HT-29 (cell line): ENCODE results near the gene DYNLT3. TPM values are rescaled to one million over a fixed set of nuclear protein-coding genes. Genes with fewer than 3 reads are reported as not detected.

ENCODE experiments used
- DNase-seq: peaks from one replicate; pipeline ENCODE4 v3.0.0-alpha.2; 2015; ENCODE audit warnings: low spot score
- total RNA-seq: library from RNA; depleted of rRNA; stranded (reverse); fragments of >200 nt; shearing (Covaris generic); gene quantifications from 2 replicates; pipeline ENCODE4 v1.2.3, GENCODE V29; 2014; rRNA removed

Gene DYNLT3, protein sequence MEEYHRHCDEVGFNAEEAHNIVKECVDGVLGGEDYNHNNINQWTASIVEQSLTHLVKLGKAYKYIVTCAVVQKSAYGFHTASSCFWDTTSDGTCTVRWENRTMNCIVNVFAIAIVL
- 20.1 and 23.9 TPM in 2 replicates for total RNA-seq

DNA sequence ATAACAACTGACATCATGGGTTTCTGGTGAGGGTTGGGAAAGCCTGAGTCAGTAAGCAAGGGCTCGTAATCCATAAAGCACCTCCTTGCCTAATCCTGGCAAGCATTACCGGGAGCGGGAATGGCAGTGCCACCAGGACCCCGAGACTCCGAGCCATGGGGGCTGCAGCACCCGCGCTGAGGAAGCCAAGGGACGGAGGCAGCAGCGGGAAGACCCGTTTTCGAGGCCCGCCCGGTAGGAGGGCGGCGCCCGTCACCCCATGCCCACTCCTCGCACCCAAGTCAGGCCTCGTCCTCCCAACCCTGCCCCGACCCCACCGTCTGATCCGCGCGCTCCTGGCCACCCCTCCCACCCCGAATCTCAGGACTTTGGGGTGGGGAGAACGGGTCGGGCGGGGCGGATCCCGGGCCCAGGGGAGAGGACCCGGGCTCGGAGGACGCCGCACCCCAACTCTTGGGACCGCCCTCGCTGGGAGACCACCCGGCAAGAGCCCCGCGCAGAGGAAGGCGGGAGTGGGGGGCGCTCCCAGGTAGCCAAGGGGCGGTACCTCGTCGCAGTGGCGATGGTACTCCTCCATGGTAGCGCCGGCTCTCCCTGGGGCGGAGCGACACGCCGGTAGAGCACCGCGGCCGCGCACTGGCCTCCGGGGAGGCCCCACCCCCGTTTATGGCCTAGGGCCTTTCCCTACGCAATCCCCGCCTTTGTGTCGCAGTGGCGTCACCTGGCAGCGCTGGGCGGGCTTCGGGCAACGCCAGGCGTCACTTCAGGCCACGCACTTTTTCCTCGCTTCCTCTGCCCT lies at the start of gene DYNLT3:
Gene DYNLT3 (minus strand): TSS at position 638 of the 799 bp plus-strand sequence. CDS start 61 bp downstream, at position 577.
- DNase-seq = peak; percentile 71

- DNase-seq = no peak
Observed at GRCh38 chrX:37896511-37896890, 49.1 kb upstream of the DYNLT3 start.

DNA sequence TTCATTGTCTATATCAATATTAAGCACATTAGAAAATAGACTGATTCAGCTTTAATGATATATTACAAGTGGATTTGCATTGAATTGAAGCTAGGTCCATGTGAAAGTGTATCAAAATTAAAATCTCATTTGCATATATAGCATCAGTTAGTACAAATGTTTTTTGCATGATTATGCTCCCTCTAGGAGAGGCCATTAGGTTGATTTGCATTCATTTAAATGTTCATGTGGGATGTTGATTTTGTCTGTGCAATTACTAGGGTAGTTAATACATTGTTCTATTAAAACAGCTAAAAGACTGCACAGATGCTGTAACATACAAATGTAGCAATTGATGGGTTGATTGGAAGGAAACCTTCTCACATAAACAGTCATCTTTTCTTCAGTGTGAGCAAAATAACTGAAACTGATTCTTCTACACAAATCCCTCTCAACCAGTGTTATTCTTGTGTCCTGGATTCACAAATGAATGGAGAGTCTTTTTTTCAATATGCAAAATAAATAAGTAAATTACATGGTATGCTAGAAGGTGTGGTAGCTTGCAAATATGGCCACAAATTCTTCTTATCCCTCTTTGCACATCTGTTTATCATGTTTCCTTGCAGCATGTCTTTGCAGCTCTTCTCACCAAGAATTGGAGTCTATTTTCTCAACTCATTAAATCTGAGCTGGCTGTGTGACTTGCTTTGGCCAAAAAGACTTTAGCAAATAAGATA lies 48.6 kb upstream of the DYNLT3 start:
- DNase-seq = no peak

- DNase-seq = no peak
Observed at GRCh38 chrX:37894725-37895124, 47.4 kb upstream of the DYNLT3 start.

GRCh38 chrX:37888010-37888409 lies 40.6 kb upstream of the DYNLT3 start:
- DNase-seq = no peak

DNA sequence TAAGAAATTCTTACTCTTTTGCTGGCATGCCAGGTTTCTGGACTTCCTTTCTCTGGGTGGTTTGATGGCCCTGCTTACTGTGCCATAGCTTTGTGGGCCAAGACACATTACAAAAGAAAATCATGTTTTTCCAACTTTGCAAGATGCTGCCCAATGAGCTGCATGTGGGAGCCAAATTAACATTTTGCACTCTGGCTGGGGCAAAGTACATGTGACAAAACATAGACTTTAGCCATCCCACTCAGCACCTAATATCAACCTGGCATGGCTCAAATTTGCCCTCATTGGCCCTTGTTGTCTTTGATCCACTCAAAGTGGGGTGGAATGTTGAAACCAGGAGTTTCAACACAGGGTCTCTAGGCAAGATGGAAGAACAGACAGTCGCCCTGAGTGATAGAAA lies 40.0 kb upstream of the DYNLT3 start:
- DNase-seq = no peak

DNA sequence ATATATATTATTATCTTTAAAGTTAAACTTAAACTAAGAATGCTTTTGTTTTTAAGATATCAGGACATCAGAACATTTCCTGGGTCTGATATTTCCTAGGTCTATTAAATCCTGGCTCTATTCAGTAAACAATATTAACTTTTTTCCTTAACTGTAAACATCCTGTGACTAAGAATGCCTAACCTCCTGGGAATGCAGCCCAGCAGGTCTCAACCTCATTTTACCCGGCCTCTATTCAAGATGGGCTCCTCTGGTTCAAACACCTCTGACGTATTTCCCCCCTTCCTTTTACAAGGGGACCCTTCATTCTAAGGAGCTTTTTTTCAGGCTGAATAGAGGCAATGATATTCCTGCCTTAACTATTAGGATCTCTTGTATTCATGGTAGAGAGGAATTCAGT lies 35.8 kb upstream of the DYNLT3 start:
- DNase-seq = peak; percentile 50

DNA sequence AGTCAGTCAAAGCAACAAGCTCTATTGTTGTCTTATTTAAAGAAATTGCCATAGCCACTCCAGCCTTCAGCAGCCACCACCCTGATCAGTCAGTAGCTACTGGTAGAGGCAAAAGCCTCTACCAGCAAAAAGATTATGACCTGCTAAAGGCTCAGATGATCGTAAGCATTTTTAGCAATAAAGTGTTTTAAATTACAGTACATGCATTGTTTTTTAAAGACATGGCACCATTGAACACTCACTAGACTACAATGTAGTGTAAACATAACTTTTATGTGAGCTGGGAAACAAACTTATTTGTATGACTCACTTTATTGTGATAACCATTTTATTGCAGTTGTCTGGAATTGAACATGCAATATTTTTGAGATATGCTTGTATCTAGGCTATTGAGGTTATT lies 32.3 kb upstream of the DYNLT3 start:
- DNase-seq = no peak

DNA sequence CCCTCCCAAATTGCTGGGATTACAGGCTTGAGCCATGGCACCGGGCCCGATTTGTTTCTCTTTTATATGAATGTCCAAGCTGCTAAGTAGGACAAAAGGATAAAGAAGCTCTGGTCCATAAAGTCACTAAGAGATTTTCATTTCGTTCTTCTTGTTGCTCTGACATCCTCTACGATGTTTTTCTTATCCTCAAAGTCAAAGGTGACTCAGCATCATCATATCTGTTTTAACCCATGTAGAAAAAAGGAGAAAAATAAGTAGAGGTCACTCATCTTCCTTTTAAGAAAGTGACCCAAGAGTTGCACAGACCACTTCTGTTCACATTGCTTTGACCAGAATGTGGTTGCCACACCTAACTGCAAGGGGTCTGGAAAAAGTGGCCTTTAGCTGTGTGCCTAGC lies 29.3 kb upstream of the DYNLT3 start:
- no peak for DNase-seq

DNA sequence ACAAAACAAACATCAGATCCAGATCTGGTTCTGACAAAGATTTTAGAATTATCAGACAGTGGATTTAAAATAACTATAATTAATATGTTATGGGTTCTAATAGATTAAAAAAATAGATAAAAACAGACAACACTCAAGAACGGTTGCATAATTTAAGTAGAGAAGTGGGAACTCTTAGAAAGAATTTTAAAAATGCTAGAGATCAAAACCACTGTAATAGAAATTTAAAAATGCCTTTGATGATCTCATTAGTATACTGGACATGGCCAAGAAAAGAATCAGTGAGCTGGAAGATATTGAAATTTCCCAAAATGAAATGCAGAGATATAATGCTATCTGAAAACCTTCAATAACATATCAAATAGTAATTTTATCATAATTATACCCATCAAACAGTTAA lies 28.3 kb upstream of the DYNLT3 start:
- DNase-seq = no peak

DNA sequence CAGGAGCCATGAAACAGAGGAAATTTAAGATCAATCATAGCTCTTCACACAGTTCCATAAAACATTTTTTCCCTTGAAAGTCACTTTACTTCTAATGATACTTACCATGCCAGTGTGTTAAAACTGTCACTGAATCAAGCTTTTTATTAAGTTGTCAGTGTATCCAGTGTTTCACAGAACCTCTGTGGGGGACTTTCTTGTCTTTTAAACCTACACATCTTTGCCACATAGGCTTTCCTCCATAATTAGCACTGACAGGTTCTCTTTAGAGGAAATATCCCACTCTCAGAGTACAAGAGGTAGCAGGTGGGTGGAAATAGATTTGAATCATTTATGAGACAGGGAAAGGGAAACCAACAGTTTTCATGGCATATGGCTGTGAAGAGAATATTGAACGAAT lies 25.8 kb upstream of the DYNLT3 start:
- no peak for DNase-seq

DNA sequence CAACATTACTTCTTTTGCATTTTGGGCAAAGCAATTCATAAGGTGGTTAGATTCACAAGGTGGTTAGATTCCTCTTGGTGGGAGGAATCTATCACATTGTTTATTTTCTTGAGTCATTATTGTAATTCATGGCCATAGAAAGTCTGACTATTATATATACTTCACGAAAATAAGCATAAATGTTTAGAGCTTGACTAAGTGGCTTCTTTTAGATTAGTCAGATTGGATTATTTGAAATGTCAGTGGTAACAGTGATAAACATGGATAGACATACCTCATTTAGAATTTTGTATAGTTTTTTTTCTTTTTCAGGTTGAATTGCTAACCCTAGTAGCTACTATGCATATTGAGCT lies 24.9 kb upstream of the DYNLT3 start:
- no peak for DNase-seq

DNA sequence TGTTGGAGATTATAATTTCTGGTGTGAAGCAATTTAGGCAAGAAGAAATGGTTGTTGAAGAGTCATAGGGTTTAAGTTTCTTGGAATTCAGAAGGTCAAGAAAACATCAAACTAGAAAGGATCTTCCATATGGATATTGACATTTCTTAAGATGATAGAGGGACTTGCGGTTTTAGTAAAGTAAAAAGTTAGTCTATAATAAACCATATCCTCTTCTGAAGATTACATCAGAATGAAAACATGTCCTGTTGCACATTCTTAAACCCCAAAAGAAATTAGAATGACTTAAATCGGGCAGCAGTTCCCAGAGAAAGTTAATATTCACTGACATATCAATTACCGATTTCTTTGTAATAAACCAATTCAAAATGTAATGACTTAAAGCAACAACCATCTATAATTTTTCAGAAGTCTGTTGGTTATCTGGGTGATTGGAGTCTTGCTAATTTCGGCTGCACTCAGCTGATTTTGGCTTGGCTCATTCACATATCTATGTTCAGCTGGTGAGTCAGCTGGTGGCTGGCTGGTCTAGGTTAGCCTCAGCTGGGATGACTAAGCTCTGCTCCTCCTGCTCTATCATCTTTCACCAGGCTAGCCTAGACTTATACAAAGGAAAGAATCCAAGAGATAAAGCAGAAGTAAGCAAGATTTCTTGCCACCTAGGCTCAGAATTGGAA lies 24.4 kb upstream of the DYNLT3 start:
- no peak for DNase-seq

- DNase-seq = no peak
Observed at GRCh38 chrX:37867536-37868153, 20.3 kb upstream of the DYNLT3 start.

GRCh38 chrX:37863728-37864127 lies 16.4 kb upstream of the DYNLT3 start:
- DNase-seq = no peak

- no peak for DNase-seq
Observed at GRCh38 chrX:37862851-37863250, 15.5 kb upstream of the DYNLT3 start.

DNA sequence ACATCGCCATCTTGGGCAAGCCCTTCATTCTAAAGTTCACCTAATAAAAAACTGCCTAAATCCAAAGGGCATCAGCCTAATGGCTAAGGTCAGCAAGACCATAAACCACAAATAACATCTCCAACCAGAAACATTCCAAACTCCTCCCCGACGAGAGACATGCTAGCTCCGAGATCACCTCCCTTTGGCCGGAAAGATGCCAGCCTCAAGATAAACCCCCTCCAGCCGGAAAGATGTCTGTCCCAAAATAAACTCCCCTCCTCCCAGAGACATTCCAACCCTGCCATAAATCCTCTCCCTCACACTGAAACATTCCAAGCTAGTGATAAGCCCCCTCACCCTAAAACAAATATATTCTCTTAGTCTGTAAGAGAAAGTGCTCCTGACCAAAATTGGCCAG lies 13.3 kb upstream of the DYNLT3 start:
- DNase-seq = no peak

DNA sequence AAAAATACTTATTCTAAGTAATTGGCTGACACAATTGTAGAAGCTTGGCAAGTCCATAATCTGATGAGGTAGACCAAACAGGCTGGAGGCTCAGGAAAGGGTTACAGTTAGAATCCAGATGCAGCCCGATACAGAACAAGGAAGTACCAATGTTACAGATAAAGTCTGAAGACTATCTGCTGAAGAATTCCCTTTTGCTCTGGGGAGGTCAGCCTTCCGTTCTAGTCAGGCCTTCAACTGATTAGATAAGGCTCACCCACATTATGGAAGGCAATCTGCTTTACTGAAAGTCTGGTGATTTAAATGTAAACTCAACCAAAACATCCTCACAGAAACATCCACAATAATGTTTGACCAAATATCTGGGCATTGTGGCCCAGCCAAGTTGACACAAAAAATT lies 7.4 kb upstream of the DYNLT3 start:
- DNase-seq = no peak

GRCh38 chrX:37854148-37854547 lies 6.8 kb upstream of the DYNLT3 start:
- DNase-seq = no peak

- DNase-seq = no peak
Observed at GRCh38 chrX:37847733-37848197, 394 bp upstream of the DYNLT3 start.

GRCh38 chrX:37846558-37846933 lies 825 bp downstream of the DYNLT3 start:
- DNase-seq = no peak

DNA sequence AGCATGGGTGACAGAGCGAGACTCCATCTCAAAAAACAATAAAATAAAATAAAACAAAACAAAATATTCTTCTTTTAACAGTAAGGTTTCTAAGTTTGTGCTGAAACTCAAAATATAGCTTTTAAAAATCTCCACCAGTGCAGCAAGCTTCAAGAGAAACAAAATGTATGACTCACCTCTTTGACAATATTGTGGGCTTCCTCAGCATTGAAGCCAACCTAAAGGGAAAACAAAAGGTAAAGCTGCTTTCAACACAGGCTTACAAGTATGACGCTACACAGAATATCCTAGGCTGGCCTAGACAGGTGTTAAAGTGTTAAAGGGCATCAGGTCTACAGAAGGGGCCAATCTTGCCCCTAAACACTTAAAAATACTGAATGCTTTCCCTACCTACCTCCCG lies 1.2 kb downstream of the DYNLT3 start:
- DNase-seq = no peak
